Muscle of arm (tissue), 12 donors: ENCODE measurements around the gene KIF26B. TPM values are rescaled to one million over a fixed set of nuclear protein-coding genes. Genes with fewer than 3 reads are reported as not detected.

ENCODE experiments used
- DNase-seq: peaks from one replicate; pipeline ENCODE4 v3.0.0-alpha.2; 2013
- polyA plus RNA-seq, 12 donors: library from polyadenylated mRNA; unstranded; fragments of 120-200 nt; gene quantifications; one replicate each; pipeline ENCODE4 v1.2.1, GENCODE V29; 2013; ENCODE audit not compliant: insufficient read length in 12 of 12

KIF26B gene
- polyA plus RNA-seq, 12 donors: 0.94 to 7.8 (median 1.1) TPM; not detected in 1

GRCh38 chr1:245566952-245567351 is 412.2 kb downstream of the KIF26B start:
- peak; percentile 13 for DNase-seq

DNA sequence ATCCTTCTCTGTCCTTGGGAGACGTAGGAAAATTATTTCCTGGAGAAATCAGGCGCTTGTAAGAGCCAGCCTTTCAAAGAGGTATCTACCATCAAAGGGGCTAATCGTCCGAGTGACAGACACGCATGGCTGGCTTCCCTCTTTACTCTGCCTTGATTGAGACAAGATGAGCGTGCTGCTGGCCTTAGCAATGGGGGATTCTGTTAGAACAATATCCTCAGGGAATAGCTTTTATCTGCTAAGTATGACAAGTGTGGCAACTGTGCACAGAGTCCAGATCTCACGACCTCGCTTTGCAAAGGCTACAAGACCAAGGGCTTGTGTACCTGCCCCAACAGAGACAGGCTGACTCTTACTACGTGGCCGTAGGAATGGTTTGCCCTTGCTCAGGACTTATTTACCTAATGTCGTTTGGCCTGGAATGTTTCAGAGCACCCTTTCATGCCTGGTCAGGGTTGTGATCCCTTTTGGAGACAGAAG is 417.1 kb downstream of the KIF26B start:
- DNase-seq: no peak

- DNase-seq: no peak
Measured at GRCh38 chr1:245572709-245573108, 417.9 kb downstream of the KIF26B start.

DNA sequence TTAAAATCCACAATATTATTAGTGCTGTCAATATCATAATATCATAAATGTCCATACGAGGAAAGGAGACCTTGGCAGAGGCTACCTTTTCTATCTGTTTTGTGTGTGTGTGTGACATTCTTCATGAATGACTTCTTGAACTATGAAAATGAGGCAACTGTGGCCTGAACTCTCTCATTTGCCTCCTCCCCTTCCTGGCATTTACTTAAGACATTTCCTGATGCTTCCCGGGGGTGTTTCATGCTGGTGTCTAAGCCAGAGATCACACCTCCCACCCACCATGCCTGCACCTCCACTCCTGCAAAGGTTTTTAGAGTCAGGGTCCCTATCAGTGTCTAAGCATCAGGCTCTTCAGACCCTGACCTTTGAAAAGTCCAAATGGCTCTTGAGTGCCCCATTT is 420.9 kb downstream of the KIF26B start:
- no peak for DNase-seq

- DNase-seq: no peak
Measured at GRCh38 chr1:245576323-245576722, 421.5 kb downstream of the KIF26B start.

- no peak for DNase-seq
Measured at GRCh38 chr1:245577191-245578157, 422.7 kb downstream of the KIF26B start.

GRCh38 chr1:245578308-245578707 is 423.5 kb downstream of the KIF26B start:
- no peak for DNase-seq

GRCh38 chr1:245578771-245579170 is 424.0 kb downstream of the KIF26B start:
- DNase-seq: no peak

- no peak for DNase-seq
Measured at GRCh38 chr1:245579881-245580280, 425.1 kb downstream of the KIF26B start.

DNA sequence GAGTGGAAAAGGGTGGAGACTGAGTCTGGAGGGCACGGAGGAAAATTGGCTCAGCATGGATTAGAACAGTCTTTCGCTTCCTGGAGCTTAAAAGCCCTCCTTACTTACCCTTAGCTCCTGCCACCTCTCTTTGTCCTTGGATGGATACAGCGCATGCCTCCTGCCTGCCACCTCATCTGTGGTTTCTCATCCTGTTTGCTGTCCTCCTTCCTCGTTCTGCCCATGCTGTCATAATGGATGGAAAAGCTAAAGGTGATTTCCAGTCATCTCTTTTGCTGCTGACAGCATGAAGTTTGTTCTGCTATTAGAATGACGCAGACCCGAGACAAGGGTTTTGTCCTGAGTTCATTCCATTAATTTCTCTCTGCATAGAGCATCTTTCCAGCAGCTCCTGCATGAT is 425.9 kb downstream of the KIF26B start:
- DNase-seq: no peak

DNA sequence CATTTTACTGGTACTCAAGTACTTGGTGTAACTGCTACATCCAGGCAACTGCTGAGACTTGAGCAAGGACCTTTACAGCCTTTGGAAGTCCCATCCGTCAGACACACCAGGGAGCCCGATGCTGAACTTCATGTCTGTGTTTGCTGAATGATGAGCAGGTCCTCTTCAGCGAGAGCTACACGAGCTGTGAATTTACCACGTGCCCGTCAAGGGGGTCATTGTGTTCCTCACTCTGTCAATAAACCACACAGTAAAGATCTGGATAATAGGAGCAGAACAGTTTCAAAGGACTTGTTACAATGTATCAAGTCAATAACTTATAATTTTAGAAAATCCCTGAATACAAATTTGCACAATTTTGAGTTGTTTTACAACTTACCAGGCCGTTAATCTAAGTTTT is 427.2 kb downstream of the KIF26B start:
- DNase-seq: no peak

DNA sequence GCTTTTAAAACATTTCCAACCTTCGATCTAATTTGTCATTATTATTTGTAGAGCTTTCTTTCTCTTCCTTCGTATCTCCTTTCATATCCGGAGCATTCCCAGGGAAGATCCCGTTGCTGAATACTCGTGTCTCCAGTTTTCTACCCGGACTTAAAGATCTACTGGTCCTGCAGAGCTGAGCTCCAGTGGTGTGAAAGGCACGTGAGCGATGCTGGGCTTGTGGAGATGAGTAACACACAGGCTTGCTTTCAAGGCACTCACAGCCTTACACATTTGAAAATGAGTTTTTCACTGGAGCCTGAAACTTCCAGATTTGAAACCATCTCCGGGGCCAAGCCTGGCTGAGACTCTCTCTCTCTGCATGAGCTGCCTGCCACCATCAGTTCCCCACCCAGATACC is 428.3 kb downstream of the KIF26B start:
- no peak for DNase-seq

DNA sequence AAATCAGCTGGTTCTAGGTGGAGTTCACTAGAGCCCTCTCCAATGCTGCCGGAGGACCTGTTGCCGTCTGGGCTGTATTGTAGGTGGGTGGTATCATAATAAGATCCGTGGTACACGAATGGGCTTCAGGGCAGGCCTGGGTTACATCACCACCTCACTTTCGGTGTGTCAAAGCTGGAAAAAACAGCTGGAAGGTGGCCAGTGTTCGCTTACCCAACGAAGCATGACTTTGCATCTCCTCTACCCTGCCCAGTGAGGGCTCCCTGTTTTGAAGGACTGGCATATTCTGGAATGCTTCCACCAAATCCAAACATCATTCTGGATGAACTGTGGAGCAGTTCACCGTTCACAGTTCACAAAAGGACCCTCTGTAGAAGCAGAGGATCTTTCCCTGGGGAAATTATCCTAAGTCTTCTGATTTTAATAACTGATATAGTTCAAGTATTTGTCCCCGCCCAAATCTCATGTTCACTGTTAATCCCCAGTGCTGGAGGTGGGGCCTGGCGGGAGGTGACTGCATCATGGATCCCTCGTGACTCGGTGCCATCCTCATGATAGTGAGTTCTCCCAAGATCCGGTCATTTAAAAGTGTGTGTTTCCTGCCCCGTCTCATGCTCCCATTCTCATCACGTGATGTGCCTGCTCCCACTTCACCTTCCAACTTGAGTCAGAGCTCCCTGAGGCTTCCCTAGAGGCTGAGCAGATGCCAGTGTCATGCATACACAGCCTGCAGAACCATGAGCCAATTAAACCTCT is 429.0 kb downstream of the KIF26B start:
- no peak for DNase-seq

GRCh38 chr1:245585252-245585959 is 430.6 kb downstream of the KIF26B start:
- no peak for DNase-seq

- no peak for DNase-seq
Measured at GRCh38 chr1:245587435-245588115, 432.8 kb downstream of the KIF26B start.

- DNase-seq: no peak
Measured at GRCh38 chr1:245588116-245588639, 433.4 kb downstream of the KIF26B start.

- no peak for DNase-seq
Measured at GRCh38 chr1:245589316-245589715, 434.5 kb downstream of the KIF26B start.

DNA sequence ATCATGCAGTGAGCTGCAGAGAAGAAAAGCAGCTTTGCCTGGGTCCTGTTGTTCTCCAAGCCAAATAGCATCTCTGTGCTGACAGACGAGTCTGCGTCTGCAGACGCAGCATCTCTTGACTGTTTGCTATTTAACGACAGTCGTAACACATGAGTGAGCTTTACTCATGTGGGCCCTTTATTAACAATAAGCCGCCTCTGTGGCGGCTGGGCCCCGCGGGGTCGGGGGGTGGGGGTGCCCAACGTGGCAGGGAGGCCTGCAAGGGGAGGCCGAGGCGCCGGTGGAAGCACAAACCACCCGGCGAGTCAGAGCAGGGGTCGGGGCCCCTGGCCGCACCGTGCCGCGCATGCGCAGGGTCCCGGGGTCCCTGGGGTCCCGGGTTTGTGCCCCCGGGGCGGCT is 435.1 kb downstream of the KIF26B start:
- DNase-seq: no peak

- DNase-seq: no peak
Measured at GRCh38 chr1:245590726-245591125, 435.9 kb downstream of the KIF26B start.

- DNase-seq: no peak
Measured at GRCh38 chr1:245591346-245592188, 436.8 kb downstream of the KIF26B start.

- no peak for DNase-seq
Measured at GRCh38 chr1:245592189-245592460, 437.3 kb downstream of the KIF26B start.
